A673 (cell line): ENCODE results near the gene SLC16A6.

Experiments
- CTCF ChIP-seq: fragments of 300-800, 200-600 bp; sonication (generic); conservative IDR thresholded peaks from 2 replicates; pipeline ENCODE4 v1.5.1; 2017; ENCODE audit warnings: low read depth, mild to moderate bottlenecking, antibody characterized with exemption, low read length, moderate library complexity, mixed read lengths
- EZH2 ChIP-seq: fragments of 200-600 bp; sonication (generic); IDR thresholded peaks from 2 replicates; pipeline ENCODE4 v1.6.1; 2017; ENCODE audit warnings: borderline replicate concordance, low read depth, mild to moderate bottlenecking, mixed read lengths, antibody characterized with exemption, low read length; ENCODE audit not compliant: poor library complexity, severe bottlenecking

DNA sequence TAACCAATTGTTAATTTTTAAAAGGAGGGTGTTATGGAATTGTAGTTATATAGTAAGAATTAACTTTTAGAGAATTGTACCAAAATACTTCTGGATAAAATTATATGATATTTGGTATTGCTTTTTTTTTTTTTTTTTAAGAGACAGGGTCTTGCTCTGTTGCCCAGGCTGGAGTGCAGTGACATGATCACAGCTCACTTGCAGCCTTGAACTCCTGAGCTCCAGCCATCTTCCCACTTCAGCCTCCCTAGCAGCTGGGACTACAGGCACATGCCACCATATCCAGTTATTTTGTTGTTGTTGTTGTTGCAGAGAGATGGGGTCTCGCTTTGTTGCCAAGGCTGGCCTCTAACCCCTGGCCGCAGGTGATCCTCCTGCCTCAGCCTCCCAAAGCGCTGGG lies 8.9 kb upstream of the SLC16A6 start:
- TF ChIP-seq CTCF (no peak), EZH2 (no peak)
